ENCODE measurements around the gene MEG3. TPM values are rescaled to one million over a fixed set of nuclear protein-coding genes. Genes with fewer than 3 reads are reported as not detected.

The MEG3 gene
- total RNA-seq, 1 donor from 2014 or later, result 0.22 TPM

DNA sequence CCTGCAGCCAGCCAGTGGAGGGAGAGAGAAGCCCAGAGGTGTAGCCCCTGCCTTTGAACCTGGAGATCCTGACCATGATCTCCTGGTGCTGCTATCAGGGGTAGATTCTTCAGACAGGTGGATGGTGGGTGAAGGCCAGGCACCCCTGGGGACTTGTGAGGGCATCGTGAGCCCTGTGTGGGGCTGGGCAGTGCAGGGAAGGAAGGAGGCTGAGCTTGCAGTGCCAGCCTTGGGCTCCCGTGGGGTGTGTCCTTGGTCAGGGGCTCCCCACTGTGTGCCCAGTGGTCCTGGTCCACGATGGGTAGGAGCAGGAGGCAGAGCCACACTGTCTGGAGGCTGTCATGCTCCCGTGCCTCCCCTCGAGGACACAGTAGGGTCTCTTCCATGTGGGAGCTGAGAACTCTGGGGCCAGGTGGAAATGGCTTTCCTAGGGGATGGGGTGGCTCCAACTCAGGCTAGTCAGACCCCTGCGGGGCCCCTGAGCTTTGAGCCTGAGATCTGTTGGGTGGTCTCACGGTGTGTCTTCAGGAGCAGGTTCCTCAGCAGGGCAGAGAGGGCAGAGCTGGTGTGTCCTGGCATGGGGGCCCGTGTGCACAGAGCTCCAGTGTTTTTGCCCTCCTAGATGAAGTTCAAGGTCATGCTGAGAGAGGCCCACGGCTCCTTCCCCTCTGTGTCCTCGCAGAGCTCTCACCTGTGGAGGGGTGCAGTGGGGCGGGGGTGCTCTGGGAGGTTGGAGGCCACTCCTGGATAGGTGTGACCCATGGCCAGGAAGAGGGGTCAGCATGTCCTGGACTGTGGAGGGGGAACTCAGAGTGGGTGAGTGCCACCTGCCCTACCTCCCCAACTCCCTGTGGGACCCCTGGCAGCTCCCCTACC is 52.6 kb downstream of the MEG3 start:
- H3K27ac Mint-ChIP-seq (ENCODE audit: unreplicated experiment), result no peak overlapping the region
- H3K27me3 Mint-ChIP-seq (ENCODE audit: unreplicated experiment), result peaks cover 2% of the 10 kb centered on the region
- no peak for DNase-seq
- no peaks in the 10 kb centered on the region for H3K4me1 Mint-ChIP-seq (ENCODE audit: low read depth, unreplicated experiment)
- H3K9me3 Mint-ChIP-seq (ENCODE audit: unreplicated experiment), result peaks cover 13% of the 10 kb centered on the region
- H3K4me3 Mint-ChIP-seq (ENCODE audit: unreplicated experiment), result no peak overlapping the region
- peaks cover 16% of the 10 kb centered on the region for H3K36me3 Mint-ChIP-seq (ENCODE audit: unreplicated experiment)
- TF ChIP-seq, protein P1, sequence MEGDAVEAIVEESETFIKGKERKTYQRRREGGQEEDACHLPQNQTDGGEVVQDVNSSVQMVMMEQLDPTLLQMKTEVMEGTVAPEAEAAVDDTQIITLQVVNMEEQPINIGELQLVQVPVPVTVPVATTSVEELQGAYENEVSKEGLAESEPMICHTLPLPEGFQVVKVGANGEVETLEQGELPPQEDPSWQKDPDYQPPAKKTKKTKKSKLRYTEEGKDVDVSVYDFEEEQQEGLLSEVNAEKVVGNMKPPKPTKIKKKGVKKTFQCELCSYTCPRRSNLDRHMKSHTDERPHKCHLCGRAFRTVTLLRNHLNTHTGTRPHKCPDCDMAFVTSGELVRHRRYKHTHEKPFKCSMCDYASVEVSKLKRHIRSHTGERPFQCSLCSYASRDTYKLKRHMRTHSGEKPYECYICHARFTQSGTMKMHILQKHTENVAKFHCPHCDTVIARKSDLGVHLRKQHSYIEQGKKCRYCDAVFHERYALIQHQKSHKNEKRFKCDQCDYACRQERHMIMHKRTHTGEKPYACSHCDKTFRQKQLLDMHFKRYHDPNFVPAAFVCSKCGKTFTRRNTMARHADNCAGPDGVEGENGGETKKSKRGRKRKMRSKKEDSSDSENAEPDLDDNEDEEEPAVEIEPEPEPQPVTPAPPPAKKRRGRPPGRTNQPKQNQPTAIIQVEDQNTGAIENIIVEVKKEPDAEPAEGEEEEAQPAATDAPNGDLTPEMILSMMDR (IDR thresholded peaks at IDR 0.05; ENCODE audit: partially characterized antibody, unreplicated experiment), result no peak

DNA sequence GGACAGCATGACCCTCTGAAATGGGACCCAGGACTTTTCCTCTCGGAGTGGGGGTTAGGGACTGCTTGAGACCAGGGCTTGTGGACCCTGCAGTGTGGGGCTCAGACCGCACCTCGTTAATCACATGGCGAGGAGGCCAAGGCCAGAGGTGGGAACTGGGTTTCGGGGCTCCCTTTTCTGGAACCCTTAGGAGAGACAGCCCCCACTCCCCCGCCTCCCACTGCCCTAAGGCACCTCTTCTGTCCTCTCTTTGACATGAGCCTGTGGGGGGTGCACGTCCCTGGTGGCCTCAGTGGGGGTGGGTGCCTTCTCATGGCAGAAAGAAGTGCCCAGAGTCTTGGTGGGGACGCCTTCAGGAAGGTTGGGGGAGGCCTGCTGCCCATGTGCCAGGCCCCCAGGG is 53.3 kb downstream of the MEG3 start:
- peaks cover 23% of the 10 kb centered on the region for H3K36me3 Mint-ChIP-seq (ENCODE audit: unreplicated experiment)
- H3K4me3 Mint-ChIP-seq (ENCODE audit: unreplicated experiment), result no peak overlapping the region
- no peak overlapping the region for H3K27ac Mint-ChIP-seq (ENCODE audit: unreplicated experiment)
- peaks cover 13% of the 10 kb centered on the region for H3K9me3 Mint-ChIP-seq (ENCODE audit: unreplicated experiment)
- peaks cover 2% of the 10 kb centered on the region for H3K27me3 Mint-ChIP-seq (ENCODE audit: unreplicated experiment)
- TF ChIP-seq, protein P1 (IDR thresholded peaks at IDR 0.05; ENCODE audit: partially characterized antibody, unreplicated experiment), result no peak
- no peaks in the 10 kb centered on the region for H3K4me1 Mint-ChIP-seq (ENCODE audit: low read depth, unreplicated experiment)
- no peak for DNase-seq

DNA sequence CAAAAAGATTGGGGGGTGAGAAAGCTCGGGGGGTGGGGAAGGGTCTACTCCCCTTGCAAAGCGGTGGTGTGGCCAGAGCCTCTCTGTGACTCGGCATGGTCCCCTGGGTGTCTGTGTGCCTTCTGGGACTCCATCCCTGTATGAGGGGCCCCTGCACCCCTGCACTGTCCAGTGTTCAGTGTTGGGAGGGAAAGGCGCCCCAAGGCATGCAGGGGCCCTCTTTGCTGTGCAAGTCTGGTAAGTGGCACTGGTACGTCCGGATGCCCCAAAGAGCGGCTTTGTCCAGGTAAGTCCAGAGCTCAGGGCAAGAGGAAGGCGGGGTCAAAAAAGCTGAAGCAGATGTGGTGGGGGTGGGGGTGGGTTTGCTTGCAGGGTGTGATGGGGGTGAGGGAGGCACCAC is 53.9 kb downstream of the MEG3 start:
- Mint-ChIP-seq H3K27me3 (ENCODE audit: unreplicated experiment) (peaks cover 6% of the 10 kb centered on the region), H3K27ac (ENCODE audit: unreplicated experiment) (no peak overlapping the region), H3K4me1 (ENCODE audit: low read depth, unreplicated experiment) (no peaks in the 10 kb centered on the region), H3K36me3 (ENCODE audit: unreplicated experiment) (peaks cover 25% of the 10 kb centered on the region), H3K9me3 (ENCODE audit: unreplicated experiment) (peaks cover 15% of the 10 kb centered on the region), H3K4me3 (ENCODE audit: unreplicated experiment) (no peak overlapping the region)
- TF ChIP-seq, protein P1 (IDR thresholded peaks at IDR 0.05; ENCODE audit: partially characterized antibody, unreplicated experiment), result no peak
- no peak for DNase-seq

DNA sequence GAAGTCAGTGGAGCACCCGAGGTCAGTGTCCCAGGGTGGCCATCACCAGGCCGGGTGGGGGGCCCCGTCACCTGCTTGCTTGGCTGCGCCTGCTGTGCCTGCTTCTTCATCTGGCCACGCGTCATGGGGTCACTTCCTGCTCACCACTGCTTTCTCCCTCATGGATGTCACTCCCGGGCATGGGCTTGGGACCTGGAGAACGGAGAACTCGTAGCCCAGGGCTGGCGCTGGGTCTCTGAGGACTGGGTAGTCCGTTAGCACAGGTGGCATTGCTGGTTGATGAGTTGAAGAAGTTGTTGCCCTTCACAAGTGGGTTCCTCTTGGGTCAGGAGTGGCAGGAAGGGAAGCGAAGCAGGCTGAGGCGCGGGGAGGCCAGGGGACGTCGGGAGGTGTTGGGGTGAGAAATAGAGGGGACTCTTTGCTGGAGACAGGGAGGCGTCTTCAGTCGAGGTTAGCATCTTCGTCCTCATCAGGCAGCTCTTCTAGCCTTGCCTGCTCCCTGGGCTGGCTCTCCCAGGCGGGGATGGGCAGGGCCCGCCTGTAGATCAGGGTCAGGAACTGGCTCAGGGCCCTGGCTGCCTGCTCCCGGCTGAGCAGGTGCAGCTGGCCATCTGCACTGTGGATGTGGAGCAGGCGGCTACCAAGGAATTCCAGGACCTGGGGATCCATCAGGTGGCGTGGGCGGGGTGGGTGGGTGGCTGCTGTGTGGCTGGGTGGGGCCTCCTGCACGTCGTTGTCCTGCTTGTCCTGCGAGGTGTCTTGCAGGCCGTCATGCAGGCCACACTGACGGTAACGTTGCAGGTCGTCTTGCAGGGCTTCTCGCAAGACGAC is 54.6 kb downstream of the MEG3 start:
- peaks cover 15% of the 10 kb centered on the region for H3K9me3 Mint-ChIP-seq (ENCODE audit: unreplicated experiment)
- H3K4me1 Mint-ChIP-seq (ENCODE audit: low read depth, unreplicated experiment), result peaks cover under 1% of the 10 kb centered on the region
- H3K36me3 Mint-ChIP-seq (ENCODE audit: unreplicated experiment), result peaks cover 27% of the 10 kb centered on the region
- DNase-seq, result no peak
- TF ChIP-seq, protein P1 (IDR thresholded peaks at IDR 0.05; ENCODE audit: partially characterized antibody, unreplicated experiment), result no peak
- no peak overlapping the region for H3K4me3 Mint-ChIP-seq (ENCODE audit: unreplicated experiment)
- peaks cover 6% of the 10 kb centered on the region for H3K27me3 Mint-ChIP-seq (ENCODE audit: unreplicated experiment)
- H3K27ac Mint-ChIP-seq (ENCODE audit: unreplicated experiment), result no peak overlapping the region

All from glutamatergic neuron (in vitro differentiated cells).